ENCODE results near the gene TMEM244.

DNA sequence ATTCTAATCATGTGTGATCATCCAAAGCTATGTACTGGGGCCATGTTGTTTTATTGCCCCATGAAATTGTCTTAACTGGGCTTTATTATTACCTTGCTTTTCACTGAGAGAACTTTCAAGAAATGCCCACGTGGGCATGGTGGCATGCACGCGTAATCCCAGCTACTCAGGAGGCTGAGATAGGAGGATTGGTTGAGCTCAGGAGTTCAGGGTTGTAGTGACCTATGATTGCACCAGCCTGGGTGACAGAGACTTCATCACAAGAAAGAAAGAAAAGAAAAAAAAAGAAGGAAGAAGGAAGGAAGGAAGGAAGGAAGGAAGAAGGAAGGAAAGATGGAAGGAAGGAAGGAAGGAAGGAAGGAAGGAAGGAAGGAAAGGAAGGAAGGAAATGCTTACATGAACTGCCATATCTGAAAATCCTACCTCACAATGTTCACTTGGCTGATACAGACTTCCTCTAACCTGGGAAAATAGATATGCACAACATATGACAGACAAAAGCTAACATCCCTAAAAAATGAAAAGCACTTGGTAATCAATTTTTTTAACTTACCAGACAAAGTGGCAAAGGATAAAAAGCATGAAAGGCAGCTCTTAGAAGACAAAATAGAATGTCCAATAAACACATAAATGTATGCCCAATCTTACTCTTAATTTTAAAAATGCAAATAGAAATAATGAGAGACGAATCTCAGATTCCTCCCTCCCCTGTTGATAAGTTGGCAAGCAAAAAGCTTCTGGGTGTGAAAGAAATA is 25.5 kb upstream of the TMEM244 start:
- TF ChIP-seq, protein P1, sequence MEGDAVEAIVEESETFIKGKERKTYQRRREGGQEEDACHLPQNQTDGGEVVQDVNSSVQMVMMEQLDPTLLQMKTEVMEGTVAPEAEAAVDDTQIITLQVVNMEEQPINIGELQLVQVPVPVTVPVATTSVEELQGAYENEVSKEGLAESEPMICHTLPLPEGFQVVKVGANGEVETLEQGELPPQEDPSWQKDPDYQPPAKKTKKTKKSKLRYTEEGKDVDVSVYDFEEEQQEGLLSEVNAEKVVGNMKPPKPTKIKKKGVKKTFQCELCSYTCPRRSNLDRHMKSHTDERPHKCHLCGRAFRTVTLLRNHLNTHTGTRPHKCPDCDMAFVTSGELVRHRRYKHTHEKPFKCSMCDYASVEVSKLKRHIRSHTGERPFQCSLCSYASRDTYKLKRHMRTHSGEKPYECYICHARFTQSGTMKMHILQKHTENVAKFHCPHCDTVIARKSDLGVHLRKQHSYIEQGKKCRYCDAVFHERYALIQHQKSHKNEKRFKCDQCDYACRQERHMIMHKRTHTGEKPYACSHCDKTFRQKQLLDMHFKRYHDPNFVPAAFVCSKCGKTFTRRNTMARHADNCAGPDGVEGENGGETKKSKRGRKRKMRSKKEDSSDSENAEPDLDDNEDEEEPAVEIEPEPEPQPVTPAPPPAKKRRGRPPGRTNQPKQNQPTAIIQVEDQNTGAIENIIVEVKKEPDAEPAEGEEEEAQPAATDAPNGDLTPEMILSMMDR (IDR thresholded peaks at IDR 0.05) = no peak
- no peak for TF ChIP-seq POLR2AphosphoS5 (IDR thresholded peaks at IDR 0.05)
